GM21360 (cell line): ENCODE data around the gene FBN3.

Experiments
- ATAC-seq: cut with Tn5 transposase; IDR thresholded peaks from one replicate; pipeline ENCODE4 v1.9.1; 2021; ENCODE audit warnings: mild to moderate bottlenecking, moderate library complexity; ENCODE audit not compliant: unreplicated experiment

FBN3 gene

GRCh38 chr19:8094336-8094735 is 55.1 kb downstream of the FBN3 start:
- no peak for ATAC-seq

DNA sequence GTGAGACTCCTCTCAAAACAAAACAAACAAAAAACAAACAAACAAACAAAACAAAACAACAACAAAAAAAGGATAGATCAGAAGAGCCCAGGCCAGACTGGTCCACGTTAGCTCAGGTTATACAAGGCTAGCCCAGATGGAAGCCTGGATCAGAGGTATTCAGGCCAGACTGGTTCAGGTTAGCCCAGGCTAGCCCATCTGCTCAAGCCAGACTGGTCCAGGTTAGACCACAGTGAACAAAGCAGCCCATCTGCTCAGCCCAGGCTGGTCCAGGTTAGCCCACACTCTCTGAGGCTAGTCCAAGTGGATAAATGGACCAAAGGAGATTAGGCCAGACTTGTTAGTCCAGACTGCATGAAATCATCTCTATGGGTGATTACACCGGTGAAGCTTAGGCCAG is 55.7 kb downstream of the FBN3 start:
- ATAC-seq, result no peak

GRCh38 chr19:8090950-8091349 is 58.4 kb downstream of the FBN3 start:
- no peak for ATAC-seq

GRCh38 chr19:8089664-8090601 is 59.5 kb downstream of the FBN3 start:
- no peak for ATAC-seq

GRCh38 chr19:8088752-8089663 is 60.4 kb downstream of the FBN3 start:
- no peak for ATAC-seq

- no peak for ATAC-seq
Measured at GRCh38 chr19:8087876-8088275, 61.5 kb downstream of the FBN3 start.

- ATAC-seq, result no peak
Measured at GRCh38 chr19:8086849-8087248, 62.5 kb downstream of the FBN3 start.

GRCh38 chr19:8085598-8086408 is 63.6 kb downstream of the FBN3 start:
- ATAC-seq, result no peak

DNA sequence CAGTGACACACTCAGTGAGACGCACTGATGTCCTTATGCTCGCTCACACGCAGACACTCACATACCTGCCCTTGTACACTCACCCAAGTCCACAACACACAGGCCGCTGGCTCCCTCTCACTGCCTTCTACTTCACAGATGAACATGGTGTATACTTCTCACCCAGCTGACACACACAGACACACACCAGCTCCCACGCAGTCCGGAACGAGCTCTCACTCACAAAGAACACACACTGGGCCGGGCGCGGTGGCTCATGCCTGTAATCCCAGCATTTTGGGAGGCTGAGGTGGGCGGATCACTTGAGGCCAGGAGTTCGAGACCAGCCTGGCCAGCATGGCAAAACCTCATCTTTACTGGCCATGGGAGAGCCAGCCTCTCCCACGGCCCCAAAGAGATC is 65.2 kb downstream of the FBN3 start:
- no peak for ATAC-seq

DNA sequence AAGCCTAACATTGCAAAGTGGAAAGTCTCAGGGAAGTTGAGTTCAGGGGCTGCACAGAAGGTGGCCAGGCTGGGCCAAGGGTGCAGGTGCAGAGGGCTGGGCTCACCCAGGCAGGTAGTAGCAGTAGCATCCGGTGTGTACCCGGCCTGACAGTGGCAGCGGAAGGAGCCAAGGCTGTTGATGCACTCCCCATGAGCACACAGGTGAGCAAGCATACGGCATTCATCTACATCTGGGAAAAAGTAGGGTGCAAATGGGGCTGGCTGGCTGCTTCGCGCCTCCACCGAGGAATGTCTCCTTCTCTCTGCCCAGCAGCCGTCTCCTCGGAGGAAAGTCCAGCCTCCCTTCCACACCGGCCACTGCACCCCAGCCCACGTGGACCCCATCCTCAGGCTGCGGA is 66.3 kb downstream of the FBN3 start:
- no peak for ATAC-seq

GRCh38 chr19:8081569-8082550 is 67.5 kb downstream of the FBN3 start:
- no peak for ATAC-seq

DNA sequence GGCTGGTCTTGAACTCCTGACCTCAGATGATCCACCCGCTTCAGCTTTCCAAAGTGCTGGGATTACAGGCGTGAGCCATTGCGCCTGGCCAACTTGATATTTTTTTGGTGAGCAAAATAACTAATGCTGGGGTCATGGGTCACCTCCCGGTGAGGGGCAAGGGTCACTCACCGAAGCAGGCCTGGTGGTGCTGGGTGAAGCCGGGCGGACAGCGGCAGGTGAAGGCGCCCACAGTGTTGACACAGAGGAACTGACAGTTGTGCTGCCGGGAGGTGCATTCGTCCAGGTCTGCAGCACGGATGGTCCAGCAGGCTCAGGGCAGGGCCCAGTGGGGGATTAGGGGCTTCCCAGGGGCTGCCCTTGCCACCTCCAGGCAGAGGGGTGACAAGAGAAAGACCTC is 68.6 kb downstream of the FBN3 start:
- no peak for ATAC-seq

DNA sequence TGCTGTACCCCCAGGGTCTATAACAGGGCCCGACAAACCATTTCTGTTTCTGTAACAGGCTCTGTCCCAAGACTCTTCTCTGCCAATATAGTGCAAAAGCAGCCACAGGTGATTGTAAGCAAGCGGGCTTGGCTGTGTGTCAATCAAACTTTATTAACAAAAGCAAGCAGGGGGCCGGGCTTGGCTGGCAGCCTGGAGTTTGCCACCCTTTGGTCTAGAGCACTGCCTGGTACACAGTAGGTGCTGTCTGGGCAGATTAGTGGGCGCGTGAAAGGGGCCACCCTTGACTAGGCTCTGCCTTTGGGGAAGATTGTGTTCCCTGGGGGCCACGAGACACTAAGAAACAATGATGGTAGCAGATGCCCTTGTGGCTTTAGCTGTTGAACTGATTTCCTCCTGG is 69.4 kb downstream of the FBN3 start:
- no peak for ATAC-seq

GRCh38 chr19:8075158-8076074 is 74.0 kb downstream of the FBN3 start:
- no peak for ATAC-seq

- ATAC-seq, result no peak
Measured at GRCh38 chr19:8074501-8074900, 74.9 kb downstream of the FBN3 start.

DNA sequence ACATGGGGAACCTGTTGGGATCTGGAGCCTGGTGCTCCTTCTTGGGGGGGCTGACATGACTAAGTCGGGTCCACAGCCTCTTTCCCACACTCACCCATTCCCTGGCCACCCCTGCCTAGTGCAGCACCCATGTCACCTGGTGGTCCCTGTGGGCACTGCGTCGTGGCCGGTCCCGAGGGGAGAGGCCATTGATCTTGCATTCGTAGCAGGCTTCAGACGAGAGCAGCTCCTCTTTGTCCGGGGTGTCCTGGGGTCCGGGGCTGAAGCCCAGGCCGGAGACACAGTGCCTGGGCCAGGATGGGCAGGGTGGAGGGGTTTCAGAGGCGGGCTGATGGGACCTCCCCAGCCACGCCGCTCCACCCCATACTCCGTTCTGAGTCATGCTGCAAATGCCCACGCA is 77.5 kb downstream of the FBN3 start:
- ATAC-seq, result no peak

- no peak for ATAC-seq
Measured at GRCh38 chr19:8069096-8069973, 80.1 kb downstream of the FBN3 start.

- no peak for ATAC-seq
Measured at GRCh38 chr19:8065875-8066261, 83.5 kb downstream of the FBN3 start.
